Tibial nerve (tissue), 3 donors: ENCODE data around the gene RBM47.

Experiments used
- POLR2A ChIP-seq, 2 donors: fragments of 450-650 bp; IDR thresholded peaks; one replicate each; pipeline ENCODE4 v1.6.1; 2017; ENCODE audit warnings: antibody characterized with exemption in 2 of 2, mild to moderate bottlenecking in 2 of 2, moderate library complexity in 2 of 2
- TF ChIP-seq, protein P1 (sequence below), 5 experiments: fragments of 200-600 bp in 3 of 5; fragments of 450-650 bp in 2 of 5; sonication (generic) in 3 of 5; IDR thresholded peaks; one replicate each; pipeline ENCODE4 v1.5.1; 2016 to 2019; ENCODE audit warnings: antibody characterized with exemption in 5 of 5, mild to moderate bottlenecking in 3 of 5, moderate library complexity in 2 of 5

DNA sequence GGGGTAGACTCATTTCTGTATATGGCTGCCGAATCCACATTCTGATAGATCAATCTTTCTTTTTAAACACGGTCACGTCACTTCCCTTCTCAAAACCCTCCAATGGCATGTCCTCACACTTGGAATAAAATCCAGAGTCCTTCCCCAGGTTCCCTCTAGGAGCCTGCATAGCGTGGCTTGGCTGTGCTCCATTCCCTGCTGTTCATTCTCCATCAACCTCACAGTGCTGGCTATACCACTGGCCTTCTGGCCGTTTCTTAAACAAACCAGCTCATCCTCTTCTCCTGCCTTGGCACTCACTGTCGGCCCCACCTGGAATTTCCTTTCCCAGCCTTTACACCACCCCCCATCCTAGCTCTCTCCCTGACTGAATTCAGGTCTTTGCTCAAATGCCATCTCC is 77.1 kb downstream of the RBM47 start:
- no peak for TF ChIP-seq POLR2A (IDR thresholded peaks at IDR 0.05)
- TF ChIP-seq, protein P1, sequence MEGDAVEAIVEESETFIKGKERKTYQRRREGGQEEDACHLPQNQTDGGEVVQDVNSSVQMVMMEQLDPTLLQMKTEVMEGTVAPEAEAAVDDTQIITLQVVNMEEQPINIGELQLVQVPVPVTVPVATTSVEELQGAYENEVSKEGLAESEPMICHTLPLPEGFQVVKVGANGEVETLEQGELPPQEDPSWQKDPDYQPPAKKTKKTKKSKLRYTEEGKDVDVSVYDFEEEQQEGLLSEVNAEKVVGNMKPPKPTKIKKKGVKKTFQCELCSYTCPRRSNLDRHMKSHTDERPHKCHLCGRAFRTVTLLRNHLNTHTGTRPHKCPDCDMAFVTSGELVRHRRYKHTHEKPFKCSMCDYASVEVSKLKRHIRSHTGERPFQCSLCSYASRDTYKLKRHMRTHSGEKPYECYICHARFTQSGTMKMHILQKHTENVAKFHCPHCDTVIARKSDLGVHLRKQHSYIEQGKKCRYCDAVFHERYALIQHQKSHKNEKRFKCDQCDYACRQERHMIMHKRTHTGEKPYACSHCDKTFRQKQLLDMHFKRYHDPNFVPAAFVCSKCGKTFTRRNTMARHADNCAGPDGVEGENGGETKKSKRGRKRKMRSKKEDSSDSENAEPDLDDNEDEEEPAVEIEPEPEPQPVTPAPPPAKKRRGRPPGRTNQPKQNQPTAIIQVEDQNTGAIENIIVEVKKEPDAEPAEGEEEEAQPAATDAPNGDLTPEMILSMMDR (IDR thresholded peaks at IDR 0.05): no peak
